ENCODE measurements around the gene TEKT5. TPM values are rescaled to one million over a fixed set of nuclear protein-coding genes. Genes with fewer than 3 reads are reported as not detected.

Gene TEKT5
- total RNA-seq, 4 donors from 2014 or later: 0.62 TPM; not detected in 3

GRCh38 chr16:10647264-10647720 lies 47.4 kb downstream of the TEKT5 start:
- H3K27me3 ChIP-seq: no peaks in the 10 kb centered on the region
- H3K27ac ChIP-seq: no peak overlapping the region
- no peaks in the 10 kb centered on the region for H3K9me3 ChIP-seq
- no peaks in the 10 kb centered on the region for H3K4me1 ChIP-seq
- TF ChIP-seq POLR2A (IDR thresholded peaks at IDR 0.05): no peak
- TF ChIP-seq, protein P1, sequence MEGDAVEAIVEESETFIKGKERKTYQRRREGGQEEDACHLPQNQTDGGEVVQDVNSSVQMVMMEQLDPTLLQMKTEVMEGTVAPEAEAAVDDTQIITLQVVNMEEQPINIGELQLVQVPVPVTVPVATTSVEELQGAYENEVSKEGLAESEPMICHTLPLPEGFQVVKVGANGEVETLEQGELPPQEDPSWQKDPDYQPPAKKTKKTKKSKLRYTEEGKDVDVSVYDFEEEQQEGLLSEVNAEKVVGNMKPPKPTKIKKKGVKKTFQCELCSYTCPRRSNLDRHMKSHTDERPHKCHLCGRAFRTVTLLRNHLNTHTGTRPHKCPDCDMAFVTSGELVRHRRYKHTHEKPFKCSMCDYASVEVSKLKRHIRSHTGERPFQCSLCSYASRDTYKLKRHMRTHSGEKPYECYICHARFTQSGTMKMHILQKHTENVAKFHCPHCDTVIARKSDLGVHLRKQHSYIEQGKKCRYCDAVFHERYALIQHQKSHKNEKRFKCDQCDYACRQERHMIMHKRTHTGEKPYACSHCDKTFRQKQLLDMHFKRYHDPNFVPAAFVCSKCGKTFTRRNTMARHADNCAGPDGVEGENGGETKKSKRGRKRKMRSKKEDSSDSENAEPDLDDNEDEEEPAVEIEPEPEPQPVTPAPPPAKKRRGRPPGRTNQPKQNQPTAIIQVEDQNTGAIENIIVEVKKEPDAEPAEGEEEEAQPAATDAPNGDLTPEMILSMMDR (IDR thresholded peaks at IDR 0.05): no peak
- intact Hi-C loops (cut with DNase I; ENCODE audit: low total_unique reads): no loop called here
- DNase-seq: no peak
- H3K36me3 ChIP-seq: no peaks in the 10 kb centered on the region
- H3K4me3 ChIP-seq: no peak overlapping the region

DNA sequence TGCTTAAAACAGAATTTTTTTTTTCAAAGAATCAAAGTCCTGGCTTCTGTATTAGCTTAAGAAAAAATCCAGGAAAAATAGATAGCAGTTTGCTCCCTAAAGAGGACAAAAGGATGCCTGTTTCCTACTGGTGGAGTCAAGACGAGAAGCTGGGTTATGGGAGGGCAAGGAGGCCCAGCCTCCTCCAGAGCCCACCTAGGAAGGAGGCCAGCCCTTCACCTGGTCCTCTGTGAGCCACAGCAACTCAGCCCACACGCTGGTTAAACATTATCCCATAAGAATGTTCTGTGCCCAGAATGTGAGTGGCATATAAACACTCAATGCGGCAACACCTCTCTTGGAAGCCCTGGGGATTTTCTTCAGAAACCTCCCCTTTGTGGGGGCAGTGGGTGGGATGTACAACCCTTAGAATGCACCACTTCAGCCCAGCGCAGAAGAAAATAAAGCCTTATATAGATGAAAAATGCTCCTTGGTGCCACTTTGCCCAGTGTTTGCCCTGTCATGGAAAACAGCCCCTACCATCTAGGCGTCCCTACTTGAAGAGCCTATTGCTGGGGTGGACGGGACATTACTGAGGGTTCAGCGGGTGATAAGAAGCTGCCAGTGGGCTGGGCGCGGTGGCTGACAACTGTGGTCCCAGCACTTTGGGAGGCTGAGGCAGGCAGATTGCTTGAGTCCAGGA lies 48.0 kb downstream of the TEKT5 start:
- Histone ChIP-seq H3K9me3 (no peaks in the 10 kb centered on the region), H3K27me3 (no peaks in the 10 kb centered on the region), H3K27ac (no peak overlapping the region), H3K4me1 (no peaks in the 10 kb centered on the region), H3K4me3 (no peak overlapping the region), H3K36me3 (no peaks in the 10 kb centered on the region)
- no peak for DNase-seq
- TF ChIP-seq POLR2A (IDR thresholded peaks at IDR 0.05): no peak
- TF ChIP-seq, protein P1 (IDR thresholded peaks at IDR 0.05): no peak
- intact Hi-C loops (cut with DNase I; ENCODE audit: low total_unique reads): no loop called here

GRCh38 chr16:10646228-10646580 lies 48.5 kb downstream of the TEKT5 start:
- H3K9me3 ChIP-seq: no peaks in the 10 kb centered on the region
- no peaks in the 10 kb centered on the region for H3K4me1 ChIP-seq
- no peak for DNase-seq
- no peak overlapping the region for H3K4me3 ChIP-seq
- H3K36me3 ChIP-seq: no peaks in the 10 kb centered on the region
- no peaks in the 10 kb centered on the region for H3K27me3 ChIP-seq
- no peak for TF ChIP-seq POLR2A (IDR thresholded peaks at IDR 0.05)
- TF ChIP-seq, protein P1 (IDR thresholded peaks at IDR 0.05): no peak
- H3K27ac ChIP-seq: no peak overlapping the region
- intact Hi-C loops (cut with DNase I; ENCODE audit: low total_unique reads): no loop called here

DNA sequence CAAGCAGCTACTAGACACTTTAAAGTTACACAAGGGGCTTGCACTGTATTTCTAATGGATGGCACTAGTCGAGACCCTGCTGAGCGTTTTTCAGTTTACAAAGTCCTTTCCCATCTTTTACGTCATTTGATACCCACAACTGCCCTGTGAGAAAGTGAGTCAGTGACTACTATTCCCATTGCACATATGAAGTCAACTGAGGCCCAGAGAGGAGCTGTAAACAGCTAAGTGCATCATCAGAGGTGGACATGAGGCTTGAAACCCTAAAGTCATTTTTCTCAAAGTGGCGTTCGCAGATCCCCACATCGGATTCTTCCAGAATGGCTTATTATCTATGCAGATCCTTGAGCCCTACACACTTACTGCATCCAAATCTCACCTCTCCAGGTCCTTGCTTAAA lies 50.6 kb downstream of the TEKT5 start:
- intact Hi-C loops (cut with DNase I; ENCODE audit: low total_unique reads): no loop called here

DNA sequence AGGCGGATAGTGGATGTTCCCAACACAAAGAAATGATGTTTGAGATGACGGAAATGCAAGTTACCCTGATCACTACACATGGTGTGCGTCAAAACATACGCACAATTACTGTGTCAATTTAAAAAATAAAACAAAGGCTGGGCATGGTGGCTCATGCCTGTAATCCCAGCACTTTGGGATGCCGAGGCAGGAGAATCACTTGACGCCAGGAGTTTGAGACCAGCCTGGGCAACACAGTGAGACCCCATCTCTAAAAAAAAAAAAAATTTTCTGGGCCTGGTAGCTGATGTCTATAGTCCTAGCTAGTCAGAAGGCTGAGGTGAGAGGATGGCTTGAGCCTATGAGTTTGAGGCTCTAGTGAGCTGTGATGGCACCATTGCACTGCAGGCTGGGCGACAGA lies 51.8 kb downstream of the TEKT5 start:
- Histone ChIP-seq H3K4me3 (no peak overlapping the region), H3K36me3 (no peaks in the 10 kb centered on the region), H3K9me3 (no peaks in the 10 kb centered on the region), H3K4me1 (no peaks in the 10 kb centered on the region), H3K27me3 (no peaks in the 10 kb centered on the region), H3K27ac (no peak overlapping the region)
- no peak for DNase-seq
- TF ChIP-seq, protein P1 (IDR thresholded peaks at IDR 0.05): no peak
- TF ChIP-seq POLR2A (IDR thresholded peaks at IDR 0.05): no peak
- intact Hi-C loops (cut with DNase I; ENCODE audit: low total_unique reads): no loop called here

More for the DNA sequence above, 50.6 kb downstream of the TEKT5 start:
- H3K4me1 ChIP-seq: no peaks in the 10 kb centered on the region
- no peak for TF ChIP-seq POLR2A (IDR thresholded peaks at IDR 0.05)
- TF ChIP-seq, protein P1 (IDR thresholded peaks at IDR 0.05): no peak
- no peak overlapping the region for H3K4me3 ChIP-seq
- H3K27me3 ChIP-seq: no peaks in the 10 kb centered on the region
- no peak for DNase-seq
- no peak overlapping the region for H3K27ac ChIP-seq
- H3K36me3 ChIP-seq: no peaks in the 10 kb centered on the region
- no peaks in the 10 kb centered on the region for H3K9me3 ChIP-seq

Data from uterus (tissue), 4 donors.